Naive B cell (primary cell): Measurements from ENCODE around the gene WNT7A. TPM values are rescaled to one million over a fixed set of nuclear protein-coding genes. Genes with fewer than 3 reads are reported as not detected.

Source experiments
- ATAC-seq, 2 donors: fragments of 150-1000 bp; cut with Tn5 transposase; 2 replicates each; pipeline ENCODE4 v1.10.0; 2021; ENCODE audit warnings: low read depth in 2 of 2, mild to moderate bottlenecking in 2 of 2, moderate library complexity in 2 of 2
- DNase-seq: peaks from one replicate; pipeline ENCODE4 v3.0.0; 2022
- H3K27ac Mint-ChIP-seq, 6 donors: one replicate each; pipeline ENCODE4 v1.8.0; 2020 to 2022; ENCODE audit warnings: mild to moderate bottlenecking in 6 of 6, mixed read lengths in 6 of 6, moderate library complexity in 5 of 6, inconsistent platforms in 2 of 6
- H3K27me3 Mint-ChIP-seq, 3 donors: one replicate each; pipeline ENCODE4 v1.8.0; 2021 to 2022; ENCODE audit warnings: mixed read lengths in 3 of 3, mild to moderate bottlenecking in 1 of 3
- H3K36me3 Mint-ChIP-seq, 2 donors: one replicate each; pipeline ENCODE4 v1.8.0; 2020 to 2022; ENCODE audit warnings: mixed read lengths in 2 of 2, inconsistent platforms in 1 of 2, mild to moderate bottlenecking in 1 of 2
- H3K4me1 Mint-ChIP-seq, 3 donors: one replicate each; pipeline ENCODE4 v1.8.0; 2020 to 2022; ENCODE audit warnings: mixed read lengths in 3 of 3, inconsistent platforms in 1 of 3, mild to moderate bottlenecking in 1 of 3, moderate library complexity in 1 of 3
- H3K4me3 Mint-ChIP-seq, 8 donors: one replicate each; pipeline ENCODE4 v1.8.0; 2020 to 2022; ENCODE audit warnings: mild to moderate bottlenecking in 8 of 8, mixed read lengths in 8 of 8, moderate library complexity in 8 of 8, inconsistent platforms in 2 of 8
- H3K9me3 Mint-ChIP-seq, 7 donors: one replicate each; pipeline ENCODE4 v1.8.0; 2020 to 2022; ENCODE audit warnings: mixed read lengths in 7 of 7, mild to moderate bottlenecking in 5 of 7, inconsistent platforms in 2 of 7, moderate library complexity in 1 of 7
- polyA plus RNA-seq, 6 donors: library from polyadenylated mRNA; unstranded; fragments of 300-500 nt; fragmentation: Illumina TruSeq; gene quantifications; one replicate each; pipeline ENCODE4 v1.2.3, GENCODE V29; 2021; ENCODE audit warnings: low read depth in 6 of 6

Gene WNT7A
- polyA plus RNA-seq, 6 donors from 2014 or later: not detected

DNA sequence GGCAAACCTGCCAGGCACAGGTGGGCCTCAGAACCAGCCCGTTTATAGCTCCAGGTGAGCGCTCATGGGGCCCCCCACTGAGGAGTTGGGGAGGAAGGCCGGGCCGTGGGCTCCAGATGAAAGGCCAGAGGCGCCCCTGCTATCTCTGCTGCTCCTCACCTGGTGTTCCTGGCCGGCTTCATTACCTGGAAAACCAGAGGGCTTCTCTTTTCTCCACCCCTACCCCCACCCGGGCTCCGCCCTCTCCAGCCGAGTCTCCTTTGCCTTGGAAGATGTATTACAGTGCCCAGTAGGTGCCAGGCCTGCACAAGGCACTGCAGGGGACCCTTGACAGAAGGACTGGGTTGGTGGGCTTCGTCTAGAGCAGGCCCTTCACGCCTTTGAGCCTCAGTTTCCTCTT is 111.4 kb downstream of the WNT7A start:
- no peaks in the 10 kb centered on the region for H3K36me3 Mint-ChIP-seq
- no peak overlapping the region for H3K4me3 Mint-ChIP-seq
- peaks cover 0 to 28% (median 20%) of the 10 kb centered on the region in 3 donors for H3K27me3 Mint-ChIP-seq
- no peak for ATAC-seq
- DNase-seq: no peak
- H3K9me3 Mint-ChIP-seq: peaks cover 0 to 7% (median 3%) of the 10 kb centered on the region in 7 donors
- H3K27ac Mint-ChIP-seq: no peak overlapping the region
- H3K4me1 Mint-ChIP-seq: no peaks in the 10 kb centered on the region

DNA sequence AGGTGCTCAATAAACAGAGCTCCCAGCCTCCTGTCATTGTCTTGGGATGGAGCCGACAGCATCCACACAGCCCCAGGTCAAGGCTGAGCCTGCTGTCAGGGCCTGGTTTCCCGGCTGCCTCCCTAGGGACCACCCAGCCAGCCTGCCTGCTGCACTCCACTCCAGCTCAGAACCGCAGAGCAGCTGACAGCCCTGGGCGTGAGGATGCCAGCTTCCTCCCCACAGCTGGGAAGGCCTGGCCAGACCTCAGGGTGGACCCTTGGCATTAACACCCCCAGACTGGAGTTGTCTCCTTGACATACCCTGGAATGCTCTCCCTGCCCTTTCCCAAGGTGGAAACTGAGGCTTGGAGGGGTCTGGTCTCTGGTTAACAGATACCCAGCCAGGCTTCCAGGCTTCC is 112.0 kb downstream of the WNT7A start:
- H3K4me3 Mint-ChIP-seq: no peak overlapping the region
- peaks cover 0 to 24% (median 20%) of the 10 kb centered on the region in 3 donors for H3K27me3 Mint-ChIP-seq
- no peak overlapping the region for H3K27ac Mint-ChIP-seq
- H3K4me1 Mint-ChIP-seq: no peaks in the 10 kb centered on the region
- DNase-seq (no peak), ATAC-seq (no peak)
- H3K36me3 Mint-ChIP-seq: no peaks in the 10 kb centered on the region
- peaks cover 0 to 7% (median 4%) of the 10 kb centered on the region in 7 donors for H3K9me3 Mint-ChIP-seq

DNA sequence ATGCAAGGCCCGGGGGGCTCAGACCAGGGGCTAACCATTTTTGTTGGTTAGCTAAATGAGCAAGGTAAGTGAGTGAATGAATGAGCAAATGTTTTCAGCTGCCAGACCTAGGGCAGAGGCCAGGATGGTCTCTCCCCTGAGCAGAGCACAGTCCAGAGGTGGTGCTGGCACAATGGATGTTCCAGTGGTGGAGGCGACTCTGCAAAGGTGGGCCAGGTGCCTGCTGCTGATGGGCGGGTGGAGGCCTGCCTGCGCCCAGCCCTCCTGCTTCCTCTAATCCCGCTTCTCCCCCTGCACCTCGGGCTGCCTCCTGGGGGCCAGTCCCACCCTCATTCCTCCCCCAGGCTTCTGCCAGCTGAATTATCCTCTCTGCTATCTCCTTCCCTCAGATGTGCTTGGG is 112.8 kb downstream of the WNT7A start:
- no peaks in the 10 kb centered on the region for H3K36me3 Mint-ChIP-seq
- no peaks in the 10 kb centered on the region for H3K4me1 Mint-ChIP-seq
- H3K27me3 Mint-ChIP-seq: peaks cover 0 to 22% (median 20%) of the 10 kb centered on the region in 3 donors
- H3K4me3 Mint-ChIP-seq: no peak overlapping the region
- no peak for DNase-seq
- H3K27ac Mint-ChIP-seq: no peak overlapping the region
- ATAC-seq: no peak
- peaks cover 0 to 7% (median 5%) of the 10 kb centered on the region in 7 donors for H3K9me3 Mint-ChIP-seq

Other genes with a start within 250 kb of the WNT7A start
- gene CHCHD4, start 244.8 kb upstream of the WNT7A start, polyA plus RNA-seq: 10 to 100 TPM in 3 of 6 donors, 1 to 10 TPM in 3; 6.4 to 17.5 (median 11.3) TPM
- 10 to 100 TPM; 36.7 to 42.9 (median 39.2) TPM for gene TMEM43, start 245.0 kb upstream of the WNT7A start, polyA plus RNA-seq